NCI-H446 (cell line): ENCODE data around the gene ALS2CL.
"Not testable (repeated sequence)": the region's sequence is repeated elsewhere in the genome, so short reads cannot be mapped to it uniquely, and the experiment has no call there.

Source experiments
- DNase-seq, 2 experiments: peaks; one replicate each; lab custom pipeline; 2025; lab: John Stamatoyannopoulos, UW

ALS2CL gene

GRCh38 chr3:46704346-46704745, 10.9 kb upstream of the ALS2CL start:
- not testable (repeated sequence) for DNase-seq

- DNase-seq: no peak
Observed at GRCh38 chr3:46703013-46703520, 9.6 kb upstream of the ALS2CL start.

DNA sequence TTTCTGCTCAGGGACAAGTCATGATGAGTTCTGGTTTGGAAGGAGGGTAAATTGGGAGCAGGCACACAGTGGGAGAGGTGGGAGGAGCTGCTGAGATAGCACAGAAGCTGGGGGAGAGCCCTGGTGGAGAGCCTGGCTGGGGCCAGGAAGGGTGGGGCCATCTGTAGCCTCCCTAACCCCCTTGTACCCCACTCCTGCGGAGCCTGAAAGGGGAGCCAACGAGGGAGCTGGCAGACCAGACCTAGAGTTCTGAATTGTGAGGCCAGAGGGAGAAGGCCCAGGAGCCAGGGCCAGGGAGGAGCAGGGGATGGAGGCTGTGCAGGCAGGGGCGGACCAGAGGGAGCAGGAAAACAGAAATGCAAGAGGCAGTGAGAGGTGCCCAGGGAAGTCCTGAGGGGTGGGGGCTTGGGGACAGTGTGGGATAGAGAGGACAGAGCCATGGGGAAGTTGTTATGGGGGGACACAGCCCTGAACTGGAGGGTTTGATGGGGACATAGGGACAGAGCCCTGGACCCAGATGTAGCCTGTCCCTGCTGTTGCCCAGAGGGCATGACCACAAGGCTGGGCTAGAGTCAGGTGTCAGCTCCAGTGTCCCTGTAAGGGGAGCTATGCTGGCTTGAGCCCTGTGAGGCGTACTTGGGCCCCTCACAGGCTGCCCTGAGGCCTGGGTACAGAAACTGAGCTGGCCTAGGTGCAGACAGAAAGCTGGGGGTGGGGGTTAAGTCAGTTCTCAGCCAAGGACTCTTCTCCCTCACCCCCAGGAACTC, 8.9 kb upstream of the ALS2CL start:
- no peak for DNase-seq

DNA sequence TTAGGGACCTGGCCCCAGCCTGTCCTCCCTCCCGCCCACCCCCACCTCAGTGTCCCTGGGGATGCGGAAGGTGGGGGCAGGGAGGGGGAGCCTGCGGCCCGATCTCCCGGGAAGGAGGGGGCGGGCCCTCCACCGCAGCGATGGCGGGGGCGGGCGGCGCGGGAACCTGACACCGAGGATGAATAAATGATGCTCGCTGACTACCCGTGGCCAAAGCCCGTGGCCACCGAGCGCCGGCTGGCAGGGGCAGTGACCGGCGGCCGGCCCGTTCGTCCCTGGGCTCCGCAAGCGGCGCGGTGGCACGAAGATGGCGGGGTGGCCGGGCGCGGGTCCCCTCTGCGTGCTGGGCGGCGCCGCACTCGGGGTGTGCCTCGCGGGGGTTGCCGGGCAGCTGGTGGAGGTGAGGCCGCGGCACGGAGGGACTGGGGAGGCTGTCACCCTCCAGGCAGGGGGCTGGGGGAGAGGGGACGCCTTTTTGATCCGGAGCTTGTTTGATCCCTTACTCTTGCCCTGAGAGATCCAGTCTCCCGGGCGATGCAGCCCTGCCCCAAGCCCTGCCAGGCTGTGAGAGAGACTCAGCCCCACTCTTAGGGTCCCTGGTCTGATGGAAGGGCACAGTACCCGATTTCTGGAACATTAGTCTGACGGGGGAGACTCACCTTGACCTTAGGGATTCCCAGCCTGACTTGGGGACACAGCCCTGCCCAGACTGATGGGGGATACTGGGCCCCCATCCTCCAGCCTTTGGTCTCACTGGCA, 7.9 kb upstream of the ALS2CL start, which contains the start of gene TMIE:
TSS of gene TMIE (plus strand) at position 212 of the 759 bp plus-strand sequence. CDS start at position 308, 96 bp downstream.
- no peak for DNase-seq

- no peak for DNase-seq
Observed at GRCh38 chr3:46700772-46701171, 7.3 kb upstream of the ALS2CL start.

DNA sequence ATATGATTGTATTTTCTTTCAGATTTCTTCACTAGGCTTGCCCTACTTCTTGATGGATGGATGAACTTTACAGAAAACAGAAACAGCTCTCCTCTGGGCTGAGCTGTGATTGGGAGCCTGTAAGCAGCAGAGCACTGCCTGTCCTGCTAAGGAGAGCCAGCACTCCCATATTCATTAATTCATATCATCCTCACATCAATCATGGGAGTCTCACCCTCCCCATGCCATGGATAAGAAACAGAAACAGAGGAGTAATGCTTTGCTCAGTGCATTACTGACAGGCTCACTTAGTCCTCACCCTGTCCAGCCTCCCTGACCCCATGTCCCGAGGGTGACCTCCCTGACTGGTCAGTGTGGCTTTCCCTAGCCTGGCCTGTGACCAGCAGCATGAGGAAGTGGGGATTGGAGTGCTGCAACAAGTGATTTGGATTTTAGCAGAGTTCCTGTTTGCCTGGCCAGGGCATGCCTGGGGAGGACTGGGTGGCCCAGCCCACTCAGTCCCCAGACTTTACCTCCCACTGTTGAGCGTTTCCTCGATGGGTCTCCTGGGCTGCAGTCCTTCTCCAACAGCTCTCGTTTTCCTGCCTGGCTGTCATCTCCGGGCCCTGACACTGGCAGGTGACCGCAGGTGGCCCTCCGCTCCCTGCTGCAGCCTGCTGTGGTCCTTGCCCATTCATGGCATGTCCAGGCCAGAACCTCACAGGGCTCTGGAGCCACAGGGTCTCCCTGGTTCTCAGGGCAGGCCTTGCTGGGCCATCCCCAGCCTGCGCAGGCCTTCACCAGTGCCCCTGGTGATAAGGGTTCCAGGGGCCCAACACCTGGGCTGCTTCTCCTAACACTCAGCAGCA, 6.4 kb upstream of the ALS2CL start:
- DNase-seq: no peak

- no peak for DNase-seq
Observed at GRCh38 chr3:46695962-46696894, 2.7 kb upstream of the ALS2CL start.

GRCh38 chr3:46695177-46695961, 1.9 kb upstream of the ALS2CL start:
- DNase-seq: no peak

- no peak for DNase-seq
Observed at GRCh38 chr3:46694520-46694919, 1.0 kb upstream of the ALS2CL start.

GRCh38 chr3:46693892-46694226, 380 bp upstream of the ALS2CL start:
- no peak for DNase-seq

GRCh38 chr3:46692566-46692990, 901 bp downstream of the ALS2CL start:
- no peak for DNase-seq

GRCh38 chr3:46690798-46691197, 2.7 kb downstream of the ALS2CL start:
- DNase-seq: no peak

- DNase-seq: no peak
Observed at GRCh38 chr3:46685446-46685845, 8.0 kb downstream of the ALS2CL start.

DNA sequence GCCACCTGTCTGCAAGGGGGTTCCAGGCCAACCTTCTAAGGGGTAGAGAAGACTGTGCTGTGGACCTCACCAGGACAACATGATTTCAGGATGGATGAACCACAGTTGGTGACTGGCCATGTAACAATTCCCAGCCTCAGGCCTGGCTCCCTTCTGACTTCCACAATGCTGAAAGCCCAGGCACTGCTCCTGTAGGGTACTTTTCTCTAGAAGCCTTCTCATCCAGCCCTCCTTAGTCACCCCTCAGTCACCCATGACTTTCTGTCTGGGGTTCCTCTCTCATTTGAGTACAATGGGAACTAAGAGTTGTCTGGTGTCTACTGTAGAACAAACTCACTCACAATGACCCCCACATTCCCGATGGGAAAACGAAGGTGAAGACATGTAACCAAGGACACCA, 8.6 kb downstream of the ALS2CL start:
- DNase-seq: no peak

- no peak for DNase-seq
Observed at GRCh38 chr3:46682974-46683373, 10.5 kb downstream of the ALS2CL start.

DNA sequence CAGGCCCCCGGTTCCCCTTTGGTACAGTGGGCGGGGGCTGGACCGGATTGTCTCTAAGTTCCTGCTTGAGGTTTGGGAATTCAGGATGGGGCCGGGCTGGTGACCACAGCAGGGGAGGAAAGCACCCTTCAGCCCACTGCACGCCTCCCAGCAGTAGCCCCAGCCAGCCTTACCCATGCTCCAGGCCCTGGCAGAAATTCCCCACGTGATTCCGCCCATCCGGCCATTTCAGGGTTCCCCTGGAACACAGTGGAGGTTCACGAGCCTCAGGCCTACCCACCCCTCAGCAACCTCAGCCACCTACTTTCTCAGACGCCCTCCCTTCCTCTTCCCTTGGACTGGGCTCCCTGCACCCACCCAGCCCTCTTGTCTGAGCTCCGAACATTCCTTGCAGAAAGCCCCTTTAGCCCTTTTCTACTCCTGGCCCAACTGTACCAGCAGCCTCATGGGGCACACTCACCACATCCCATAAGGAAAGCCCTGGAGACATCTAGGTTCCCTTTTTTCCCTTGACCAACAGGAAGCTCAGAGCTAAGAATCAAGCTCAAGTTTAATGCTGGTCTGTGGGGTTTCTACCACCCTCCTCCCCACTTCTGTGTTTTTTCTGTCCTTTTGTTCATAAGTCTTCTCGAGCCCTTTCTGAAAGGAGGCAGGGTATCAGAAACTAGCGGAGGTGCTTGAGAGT, 11.5 kb downstream of the ALS2CL start:
- DNase-seq: no peak

DNA sequence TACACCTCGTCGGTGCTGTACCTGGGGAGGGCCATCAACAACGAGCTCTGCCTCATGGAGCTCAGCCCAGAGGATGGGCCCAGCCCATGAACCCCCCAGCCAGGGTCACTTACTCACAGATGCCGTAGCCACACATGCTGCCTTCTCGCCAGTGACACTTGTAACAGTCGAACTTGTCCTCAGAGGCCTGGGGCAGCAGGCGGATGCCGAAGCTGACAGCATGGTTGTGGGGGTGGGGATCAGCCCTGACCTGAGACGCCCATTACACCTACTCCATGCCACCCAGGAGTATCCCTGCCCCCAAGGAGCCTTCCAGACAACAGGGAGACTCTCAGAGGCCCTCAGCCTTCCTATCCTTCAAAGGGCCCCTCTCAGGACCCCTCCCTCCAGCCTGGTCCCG, 12.1 kb downstream of the ALS2CL start:
- no peak for DNase-seq

- DNase-seq: no peak
Observed at GRCh38 chr3:46680298-46680826, 13.1 kb downstream of the ALS2CL start.

- DNase-seq: no peak
Observed at GRCh38 chr3:46679681-46680080, 13.8 kb downstream of the ALS2CL start.
